WTC11 (cell line): Measurements from ENCODE around the gene RBM47. TPM values are rescaled to one million over a fixed set of nuclear protein-coding genes. Genes with fewer than 3 reads are reported as not detected.

Experiments used
- ATAC-seq: fragments of 200-7000 bp; cut with Tn5 transposase; 2 replicates; pipeline ENCODE4 v1.10.0; 2021; ENCODE audit warnings: mild to moderate bottlenecking, moderate library complexity
- CTCF ChIA-PET: fragments of 300-600 bp; sonication (Branson Sonifier 250); formaldehyde crosslinking; loops from one replicate; lab custom pipeline; 2021; ENCODE audit warnings: antibody characterized with exemption; lab: Charles Lee
- POLR2A ChIA-PET: fragments of 350-600 bp; sonication (Branson Sonifier 250); formaldehyde crosslinking; loops from one replicate; lab custom pipeline; 2021; ENCODE audit warnings: antibody characterized with exemption; lab: Charles Lee
- DNase-seq: peaks from one replicate; pipeline ENCODE4 v3.0.0; 2021; ENCODE audit warnings: low spot score
- H3K27ac Mint-ChIP-seq: 2 replicates; pipeline ENCODE4 v1.8.0; 2021; ENCODE audit warnings: mixed read lengths
- H3K27me3 Mint-ChIP-seq: 2 replicates; pipeline ENCODE4 v1.8.0; 2021; ENCODE audit warnings: low read depth, mild to moderate bottlenecking, moderate library complexity, mixed read lengths
- H3K36me3 Mint-ChIP-seq: 2 replicates; pipeline ENCODE4 v1.8.0; 2021; ENCODE audit warnings: mixed read lengths
- H3K4me1 Mint-ChIP-seq: 2 replicates; pipeline ENCODE4 v1.8.0; 2022; ENCODE audit warnings: mixed read lengths
- H3K4me3 Mint-ChIP-seq: 2 replicates; pipeline ENCODE4 v1.8.0; 2021; ENCODE audit warnings: mild to moderate bottlenecking, moderate library complexity, mixed read lengths
- H3K9me3 Mint-ChIP-seq: 2 replicates; pipeline ENCODE4 v1.8.0; 2021; ENCODE audit warnings: mixed read lengths
- CREB1 ChIP-seq: sonication (generic); formaldehyde crosslinking; IDR thresholded peaks from 2 replicates; pipeline ENCODE4 v1.8.0; 2023; ENCODE audit warnings: mild to moderate bottlenecking, missing genetic modification reagents
- E2F1 ChIP-seq: sonication (generic); formaldehyde crosslinking; IDR thresholded peaks from 2 replicates; pipeline ENCODE4 v1.8.0; 2022; ENCODE audit warnings: mild to moderate bottlenecking, missing genetic modification reagents
- E2F5 ChIP-seq: sonication (generic); formaldehyde crosslinking; IDR thresholded peaks from 2 replicates; pipeline ENCODE4 v1.8.1; 2022; ENCODE audit warnings: mild to moderate bottlenecking, moderate library complexity, missing genetic modification reagents
- ELF4 ChIP-seq: sonication (generic); formaldehyde crosslinking; IDR thresholded peaks from 2 replicates; pipeline ENCODE4 v1.8.1; 2022; ENCODE audit warnings: low read depth, mild to moderate bottlenecking, moderate library complexity, missing genetic modification reagents
- ERG ChIP-seq: fragments of 250-450 bp; sonication (Bioruptor Pico); IDR thresholded peaks from 2 replicates; pipeline ENCODE4 v1.8.0; 2021; ENCODE audit warnings: mild to moderate bottlenecking
- FOXK1 ChIP-seq: sonication (generic); formaldehyde crosslinking; IDR thresholded peaks from 2 replicates; pipeline ENCODE4 v1.8.0; 2022; ENCODE audit warnings: mild to moderate bottlenecking, moderate library complexity, missing genetic modification reagents
- GABPB1 ChIP-seq: sonication (generic); formaldehyde crosslinking; IDR thresholded peaks from 2 replicates; pipeline ENCODE4 v1.8.1; 2023; ENCODE audit warnings: mild to moderate bottlenecking, missing genetic modification reagents
- IRF2 ChIP-seq: sonication (generic); formaldehyde crosslinking; IDR thresholded peaks from 2 replicates; pipeline ENCODE4 v1.8.0; 2022; ENCODE audit warnings: low read depth, missing genetic modification reagents, borderline replicate concordance
- MAX ChIP-seq: sonication (generic); formaldehyde crosslinking; IDR thresholded peaks from 2 replicates; pipeline ENCODE4 v1.8.0; 2022; ENCODE audit warnings: mild to moderate bottlenecking, missing genetic modification reagents
- NFE2L1 ChIP-seq: sonication (generic); formaldehyde crosslinking; IDR thresholded peaks from 2 replicates; pipeline ENCODE4 v1.8.1; 2023; ENCODE audit warnings: missing genetic modification reagents
- RELA ChIP-seq: sonication (generic); formaldehyde crosslinking; IDR thresholded peaks from 2 replicates; pipeline ENCODE4 v1.8.1; 2022; ENCODE audit warnings: missing genetic modification reagents, mild to moderate bottlenecking, borderline replicate concordance
- SMAD3 ChIP-seq: sonication (generic); formaldehyde crosslinking; IDR thresholded peaks from 2 replicates; pipeline ENCODE4 v1.8.0; 2022; ENCODE audit warnings: missing genetic modification reagents, mild to moderate bottlenecking, borderline replicate concordance
- SOX15 ChIP-seq: fragments of 250-450 bp; sonication (Bioruptor Pico); IDR thresholded peaks from 2 replicates; pipeline ENCODE4 v1.9.0; 2021; ENCODE audit warnings: mild to moderate bottlenecking
- USF2 ChIP-seq: sonication (generic); formaldehyde crosslinking; IDR thresholded peaks from 2 replicates; pipeline ENCODE4 v1.8.1; 2023; ENCODE audit warnings: mild to moderate bottlenecking, missing genetic modification reagents, moderate library complexity
- ZMAT4 ChIP-seq: fragments of 250-450 bp; sonication (Bioruptor Pico); IDR thresholded peaks from 2 replicates; pipeline ENCODE4 v1.9.0; 2021; ENCODE audit warnings: mild to moderate bottlenecking
- ZNF219 ChIP-seq: sonication (generic); formaldehyde crosslinking; IDR thresholded peaks from 2 replicates; pipeline ENCODE4 v1.8.0; 2023; ENCODE audit warnings: missing genetic modification reagents, mild to moderate bottlenecking, borderline replicate concordance
- ZNF396 ChIP-seq: fragments of 250-450 bp; sonication (Bioruptor Pico); IDR thresholded peaks from 2 replicates; pipeline ENCODE4 v1.8.0; 2021; ENCODE audit warnings: mild to moderate bottlenecking, moderate library complexity, borderline replicate concordance
- ZNF512 ChIP-seq: sonication (generic); formaldehyde crosslinking; IDR thresholded peaks from 2 replicates; pipeline ENCODE4 v1.8.1; 2022; ENCODE audit warnings: missing genetic modification reagents, borderline replicate concordance
- ZNF532 ChIP-seq: fragments of 250-450 bp; sonication (Bioruptor Pico); IDR thresholded peaks from 2 replicates; pipeline ENCODE4 v1.9.0; 2021; ENCODE audit warnings: mild to moderate bottlenecking, borderline replicate concordance
- total RNA-seq: library from RNA; stranded (reverse); gene quantifications from 3 replicates; pipeline ENCODE4 v1.2.3, GENCODE V29; 2021

The RBM47 gene
- total RNA-seq, 1 experiment from 2014 or later: 97.9 TPM

- CTCF ChIA-PET: no interaction called here
- no peak overlapping the region for H3K27ac Mint-ChIP-seq
Measured at GRCh38 chr4:40375620-40376019, 254.0 kb downstream of the RBM47 start.

GRCh38 chr4:40375095-40375494 lies 254.6 kb downstream of the RBM47 start:
- ChIA-PET POLR2A (no interaction called here), CTCF (no interaction called here)
- Mint-ChIP-seq H3K27me3 (peaks cover 3% of the 10 kb centered on the region; the same call in 1 of the 2 replicates), H3K4me3 (no peak overlapping the region), H3K36me3 (no peaks in the 10 kb centered on the region), H3K9me3 (no peaks in the 10 kb centered on the region), H3K4me1 (peaks cover 11% of the 10 kb centered on the region), H3K27ac (no peak overlapping the region)
- TF ChIP-seq E2F5 (CRISPR knock-in tag) (no peak), IRF2 (CRISPR knock-in tag) (no peak), ELF4 (CRISPR knock-in tag) (no peak), SMAD3 (no peak), ZNF532 (CRISPR knock-in tag) (no peak), MAX (CRISPR knock-in tag) (no peak), USF2 (no peak)
- DNase-seq: no peak
- ATAC-seq: no peak

More at GRCh38 chr4:40375620-40376019, 254.0 kb downstream of the RBM47 start:
- H3K4me3 Mint-ChIP-seq: no peak overlapping the region
- H3K4me1 Mint-ChIP-seq: peaks cover 11% of the 10 kb centered on the region
- peaks cover 3% of the 10 kb centered on the region; the same call in 1 of the 2 replicates for H3K27me3 Mint-ChIP-seq
- no peaks in the 10 kb centered on the region for H3K9me3 Mint-ChIP-seq
- no peak for DNase-seq
- H3K36me3 Mint-ChIP-seq: no peaks in the 10 kb centered on the region
- no peak for ATAC-seq
- POLR2A ChIA-PET: no interaction called here
- no peak for TF ChIP-seq SOX15
- TF ChIP-seq CREB1 (CRISPR knock-in tag): no peak
- TF ChIP-seq MAX (CRISPR knock-in tag): no peak
- no peak for TF ChIP-seq E2F1 (CRISPR knock-in tag)
- TF ChIP-seq RELA (CRISPR knock-in tag): no peak
- TF ChIP-seq ZNF396 (CRISPR knock-in tag): no peak
- TF ChIP-seq FOXK1 (CRISPR knock-in tag): no peak
- no peak for TF ChIP-seq NFE2L1
- no peak for TF ChIP-seq ZNF512 (CRISPR knock-in tag)
- no peak for TF ChIP-seq ERG (CRISPR knock-in tag)
- no peak for TF ChIP-seq ZNF219 (CRISPR knock-in tag)
- TF ChIP-seq GABPB1 (CRISPR knock-in tag): no peak
- no peak for TF ChIP-seq ZMAT4 (CRISPR knock-in tag)
